Mucosa of rectum (tissue), 2 donors: Measurements from ENCODE around the gene TMEM214.
A peak's percentile ranks its signal among the peaks of the same experiment; 100 is the strongest.

ENCODE experiments used
- H3K27ac ChIP-seq, 2 donors: one replicate each; pipeline ENCODE4 v1.7.0; 2013; ENCODE audit warnings: inconsistent platforms in 2 of 2, low read depth in 2 of 2, low read length in 2 of 2
- H3K27me3 ChIP-seq, 2 donors: one replicate each; pipeline ENCODE4 v1.7.0; 2013; ENCODE audit warnings: low read length in 2 of 2; ENCODE audit not compliant: control insufficient read depth in 2 of 2, insufficient read depth in 2 of 2
- H3K36me3 ChIP-seq, 2 donors: one replicate each; pipeline ENCODE4 v1.7.0; 2013; ENCODE audit warnings: low read length in 2 of 2; ENCODE audit not compliant: control insufficient read depth in 2 of 2, insufficient read depth in 2 of 2
- H3K4me1 ChIP-seq, 2 donors: one replicate each; pipeline ENCODE4 v1.7.0; 2013; ENCODE audit warnings: low read length in 2 of 2, mild to moderate bottlenecking in 1 of 2; ENCODE audit not compliant: control insufficient read depth in 2 of 2, insufficient read depth in 2 of 2
- H3K4me3 ChIP-seq, 2 donors: one replicate each; pipeline ENCODE4 v1.7.0; 2013; ENCODE audit warnings: low read length in 2 of 2
- H3K9ac ChIP-seq, 2 donors: one replicate each; pipeline ENCODE4 v1.7.0; 2013; ENCODE audit warnings: low read length in 2 of 2, low read depth in 1 of 2, mild to moderate bottlenecking in 1 of 2
- H3K9me3 ChIP-seq, 2 donors: one replicate each; pipeline ENCODE4 v1.7.0; 2013; ENCODE audit warnings: low read length in 2 of 2; ENCODE audit not compliant: control insufficient read depth in 2 of 2
- donor health status: healthy.
- donor health status: Normal muscosa, but diverticular disease.

The TMEM214 gene

DNA sequence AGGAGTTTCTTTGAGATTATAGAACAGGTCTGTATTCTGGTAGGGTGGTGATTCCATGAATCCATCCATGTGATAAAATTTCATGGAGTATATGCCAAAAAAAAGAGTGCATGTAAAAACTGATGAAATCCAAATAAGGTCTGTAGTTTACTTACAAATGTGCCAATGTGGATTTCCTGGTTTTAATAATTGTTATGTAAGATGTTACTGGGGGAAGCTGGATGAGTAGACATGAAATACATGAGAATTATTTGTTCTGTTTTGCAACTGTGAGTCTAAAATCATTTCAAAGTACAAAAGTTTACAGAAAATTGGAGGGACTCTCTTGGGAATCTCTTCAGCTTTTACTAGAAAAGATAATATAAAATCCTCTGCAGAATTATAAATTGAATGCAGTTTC, 23.7 kb upstream of the TMEM214 start:
- Histone ChIP-seq H3K27me3 (no peaks in the 10 kb centered on the region), H3K4me3 (no peak overlapping the region), H3K36me3 (no peaks in the 10 kb centered on the region), H3K9me3 (no peaks in the 10 kb centered on the region), H3K27ac (no peak overlapping the region), H3K4me1 (no peaks in the 10 kb centered on the region), H3K9ac (no peak overlapping the region)

DNA sequence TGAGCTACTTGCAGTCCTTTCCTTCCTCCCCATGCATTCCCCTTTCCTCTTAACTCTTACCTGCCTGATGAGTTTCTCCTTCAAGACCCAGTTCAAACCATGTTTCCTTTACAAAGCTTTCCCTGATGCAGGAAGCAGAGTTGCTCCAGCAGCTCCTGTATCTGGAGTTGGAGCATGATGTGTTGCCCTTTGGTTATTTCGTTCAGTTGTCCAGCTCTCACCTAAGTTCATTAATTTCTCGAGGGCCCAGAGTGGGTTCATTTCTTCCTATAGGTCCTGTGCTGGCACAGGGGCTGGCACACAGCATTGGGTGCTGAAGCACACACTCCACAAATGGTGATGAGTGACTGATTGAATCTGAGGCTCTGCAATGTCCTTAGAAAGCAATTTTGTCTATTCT, 23.0 kb upstream of the TMEM214 start:
- Histone ChIP-seq H3K9ac (no peak overlapping the region), H3K27ac (no peak overlapping the region), H3K9me3 (no peaks in the 10 kb centered on the region), H3K36me3 (no peaks in the 10 kb centered on the region), H3K4me3 (no peak overlapping the region), H3K4me1 (no peaks in the 10 kb centered on the region), H3K27me3 (no peaks in the 10 kb centered on the region)

DNA sequence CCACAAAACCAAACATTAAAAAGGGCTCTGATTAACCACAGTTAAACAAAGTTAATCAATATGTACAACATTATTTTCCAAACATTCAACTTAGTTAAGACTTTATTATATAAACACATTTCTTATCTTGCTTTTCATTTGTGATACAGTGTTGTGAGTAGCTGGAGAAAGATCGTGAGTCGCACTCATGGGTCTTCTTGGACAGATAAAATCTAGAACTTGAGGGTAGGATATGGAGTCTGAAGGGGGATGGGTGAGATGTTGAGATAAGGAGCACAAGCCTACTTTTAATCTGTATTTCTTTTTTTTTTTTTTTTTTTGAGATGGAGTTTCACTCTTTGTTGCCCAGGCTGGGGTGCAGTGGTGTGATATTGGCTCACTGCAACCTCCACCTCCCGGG, 22.6 kb upstream of the TMEM214 start:
- H3K36me3 ChIP-seq: no peaks in the 10 kb centered on the region
- peaks cover under 1 to 1% of the 10 kb centered on the region in 2 donors for H3K4me1 ChIP-seq
- H3K27ac ChIP-seq: no peak overlapping the region
- H3K27me3 ChIP-seq: no peaks in the 10 kb centered on the region
- no peak overlapping the region for H3K9ac ChIP-seq
- no peak overlapping the region for H3K4me3 ChIP-seq
- H3K9me3 ChIP-seq: no peaks in the 10 kb centered on the region

DNA sequence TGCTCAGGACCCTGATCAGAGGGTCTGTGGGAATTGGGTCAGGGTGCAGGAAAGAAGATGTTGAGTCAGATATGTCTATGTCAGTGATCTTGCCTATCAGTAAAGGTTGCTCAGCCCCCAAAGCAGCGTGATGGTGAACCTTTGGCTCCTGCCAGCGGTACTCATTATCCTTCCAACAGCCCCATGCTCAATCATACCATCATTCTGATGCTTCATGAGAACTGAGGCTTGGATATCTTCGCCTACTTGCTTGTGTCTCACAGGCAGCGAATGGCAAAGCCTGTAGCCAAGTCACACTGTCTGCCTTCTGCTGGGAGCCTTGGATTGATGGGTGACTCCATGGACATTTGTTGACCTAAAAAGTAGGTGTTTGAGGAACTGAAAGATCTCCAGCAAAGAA, 19.0 kb upstream of the TMEM214 start:
- no peaks in the 10 kb centered on the region for H3K36me3 ChIP-seq
- no peak overlapping the region for H3K27ac ChIP-seq
- peaks cover 12 to 14% of the 10 kb centered on the region in 2 donors for H3K4me1 ChIP-seq

DNA sequence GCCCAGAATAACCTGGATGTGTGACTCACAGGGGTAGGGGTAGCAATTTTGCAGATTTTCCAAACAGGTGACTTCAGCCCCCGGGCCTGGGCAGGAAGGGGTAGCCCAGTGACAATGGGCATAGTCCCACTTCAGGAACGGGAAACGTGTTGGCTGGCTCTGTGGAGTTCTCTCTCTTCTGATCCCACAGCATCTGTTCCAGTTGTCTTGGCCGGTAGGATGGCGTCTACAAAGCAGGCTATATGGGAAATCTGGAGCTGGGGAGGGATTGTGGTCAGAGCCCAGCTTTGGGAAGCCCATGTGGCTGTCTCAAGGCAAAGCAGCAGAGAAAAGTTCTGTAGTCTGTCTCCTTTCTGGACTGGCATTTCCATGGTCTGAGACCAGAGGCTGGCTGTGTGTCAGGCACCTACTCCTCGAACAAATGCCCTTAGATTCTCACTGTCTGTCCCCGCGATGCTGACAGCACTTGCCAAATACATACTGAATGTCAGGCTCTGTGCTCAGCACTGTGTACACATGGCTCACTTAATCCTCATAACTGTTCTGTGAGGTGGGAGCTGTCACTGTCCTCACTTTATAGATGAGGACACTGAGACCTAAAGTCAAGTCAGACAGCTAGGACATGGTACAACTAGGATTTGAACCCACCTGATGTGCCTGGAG, 17.9 kb upstream of the TMEM214 start:
- no peaks in the 10 kb centered on the region for H3K36me3 ChIP-seq
- no peak overlapping the region for H3K27ac ChIP-seq
- H3K4me1 ChIP-seq: peaks cover 19 to 21% of the 10 kb centered on the region in 2 donors
- H3K9me3 ChIP-seq: no peaks in the 10 kb centered on the region
- H3K4me3 ChIP-seq: no peak overlapping the region
- no peaks in the 10 kb centered on the region for H3K27me3 ChIP-seq
- no peak overlapping the region for H3K9ac ChIP-seq

More for the DNA sequence above, 19.0 kb upstream of the TMEM214 start:
- Histone ChIP-seq H3K4me3 (no peak overlapping the region), H3K27me3 (no peaks in the 10 kb centered on the region), H3K9me3 (no peaks in the 10 kb centered on the region), H3K9ac (no peak overlapping the region)

DNA sequence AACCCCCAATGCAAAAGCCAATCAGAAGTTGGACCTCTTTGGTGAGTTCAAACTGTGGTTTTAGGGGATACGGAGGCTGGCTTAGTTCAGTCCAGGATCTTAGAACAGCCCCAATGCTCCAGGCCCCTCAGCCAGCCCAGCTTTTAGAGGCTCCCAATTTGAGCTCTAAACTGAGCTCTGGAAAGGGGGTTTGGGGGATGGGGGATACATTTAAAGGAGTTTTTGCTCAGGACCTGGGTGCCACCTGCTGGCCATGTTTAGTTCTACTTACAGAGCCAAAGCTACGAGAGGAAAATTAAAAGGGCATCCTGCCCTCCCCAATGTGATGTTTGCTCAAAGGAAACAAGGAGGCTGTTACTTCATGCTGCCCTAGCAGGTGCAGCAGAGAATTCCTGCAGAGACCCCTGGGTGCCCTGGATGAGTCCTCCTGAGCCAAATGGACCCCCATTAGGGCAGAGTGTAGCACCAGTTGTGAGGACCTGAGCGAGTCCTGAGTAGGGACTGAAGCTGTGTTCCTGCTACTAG, 15.9 kb upstream of the TMEM214 start:
- Histone ChIP-seq H3K4me3 (no peak overlapping the region), H3K9ac (no peak overlapping the region), H3K4me1 (peaks cover 34 to 38% of the 10 kb centered on the region in 2 donors), H3K9me3 (no peaks in the 10 kb centered on the region), H3K36me3 (no peaks in the 10 kb centered on the region), H3K27me3 (no peaks in the 10 kb centered on the region), H3K27ac (no peak overlapping the region)

DNA sequence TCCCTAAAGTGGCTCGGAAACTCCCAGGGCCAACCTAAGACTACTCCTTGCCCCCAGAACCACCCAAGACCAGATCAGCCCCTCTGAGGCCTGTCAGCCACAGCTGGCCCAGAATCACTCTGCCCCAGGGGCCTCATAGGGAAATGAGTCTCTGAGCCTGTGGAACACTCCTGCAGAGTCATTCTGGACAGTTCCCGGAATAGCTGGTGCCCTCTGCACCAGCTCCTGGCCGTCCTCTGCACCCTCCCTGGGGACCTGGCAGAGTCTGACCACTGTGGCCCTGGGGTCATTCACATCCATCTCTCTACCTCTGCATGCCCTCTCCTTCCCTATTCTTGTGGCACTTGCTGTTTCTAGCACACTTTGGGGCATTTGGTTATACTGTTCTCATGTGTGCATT, 14.6 kb upstream of the TMEM214 start:
- Histone ChIP-seq H3K27me3 (no peaks in the 10 kb centered on the region), H3K9me3 (no peaks in the 10 kb centered on the region), H3K27ac (no peak overlapping the region), H3K36me3 (peaks cover 0 to 5% of the 10 kb centered on the region in 2 donors), H3K9ac (no peak overlapping the region), H3K4me3 (no peak overlapping the region), H3K4me1 (peaks cover 35 to 42% of the 10 kb centered on the region in 2 donors)

DNA sequence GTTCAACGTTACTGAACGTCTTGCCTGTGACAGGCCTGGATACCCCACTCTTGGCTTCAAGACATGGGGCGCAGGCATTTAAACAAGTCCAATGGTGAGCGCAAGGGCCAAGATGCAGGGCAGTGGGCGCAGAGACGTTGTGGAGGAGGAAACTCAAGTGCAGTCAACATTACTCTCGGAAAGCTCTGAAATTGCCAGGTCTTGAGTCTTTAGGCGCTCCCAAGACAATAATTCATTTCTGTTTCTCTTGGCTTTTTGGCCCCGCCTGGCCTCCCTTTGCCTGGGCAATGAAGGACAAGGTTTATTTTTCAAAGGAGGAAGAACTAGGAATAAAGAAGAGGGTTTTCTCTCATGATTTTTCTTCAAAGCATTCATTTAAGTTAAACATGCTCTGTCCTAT, 13.3 kb upstream of the TMEM214 start:
- Histone ChIP-seq H3K36me3 (peaks cover 1 to 13% of the 10 kb centered on the region in 2 donors), H3K4me1 (peaks cover 35 to 42% of the 10 kb centered on the region in 2 donors), H3K4me3 (no peak overlapping the region), H3K27ac (peak overlapping the region; percentile 29 to 40), H3K9me3 (no peaks in the 10 kb centered on the region), H3K27me3 (no peaks in the 10 kb centered on the region), H3K9ac (no peak overlapping the region)

DNA sequence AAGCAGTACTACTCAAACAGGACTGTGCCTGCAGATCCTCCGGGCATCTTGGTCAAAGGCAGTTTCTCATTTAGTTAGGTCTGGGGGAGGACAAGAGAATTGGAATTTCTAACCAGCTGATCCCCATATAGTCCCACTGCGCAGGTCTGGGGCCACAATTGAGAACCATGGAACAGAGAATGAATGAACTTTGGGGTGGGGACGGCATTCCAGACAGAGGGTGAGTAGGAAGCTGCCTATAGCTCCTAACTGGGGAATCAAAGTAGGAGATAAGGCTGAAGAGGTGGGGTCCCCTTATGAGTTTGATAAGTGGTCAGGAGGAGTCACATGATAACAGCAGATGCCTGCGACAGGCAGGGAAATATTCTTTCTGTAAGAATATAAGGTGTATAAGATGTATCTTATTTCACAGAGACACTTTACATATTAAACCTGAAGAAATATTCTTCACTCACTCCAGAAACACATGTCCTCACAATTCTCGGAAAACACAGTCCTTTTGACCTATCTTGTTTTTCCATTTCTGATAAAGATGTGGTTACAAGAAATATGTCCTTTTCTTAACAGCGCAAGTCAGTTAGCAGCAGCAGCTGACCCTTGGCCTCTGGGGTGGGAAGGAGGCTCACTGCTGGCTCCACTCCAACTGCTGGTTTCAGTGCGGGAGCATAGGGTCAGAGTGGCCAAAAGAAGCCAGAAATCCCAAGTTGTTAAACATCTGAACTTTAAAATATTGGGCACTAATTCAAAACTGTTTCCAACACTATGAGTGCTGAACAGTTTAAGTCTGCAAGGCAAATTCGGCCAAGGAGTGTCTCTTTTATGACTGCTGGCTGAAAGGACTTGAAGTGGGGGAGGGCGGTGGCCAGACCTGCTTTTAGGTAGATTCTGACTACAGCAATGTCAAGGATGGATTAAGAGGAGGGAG, 12.6 kb upstream of the TMEM214 start:
- Histone ChIP-seq H3K36me3 (peaks cover 3 to 13% of the 10 kb centered on the region in 2 donors), H3K27me3 (no peaks in the 10 kb centered on the region), H3K9me3 (no peaks in the 10 kb centered on the region), H3K9ac (peak overlapping the region in 1 of 2 donors; percentile 42), H3K27ac (peak overlapping the region; percentile 29 to 40), H3K4me3 (peak overlapping the region in 1 of 2 donors; percentile 22), H3K4me1 (peaks cover 34 to 41% of the 10 kb centered on the region in 2 donors)
